ENCODE measurements around the gene EPB41L5.

- no peak for TF ChIP-seq CTCF (IDR thresholded peaks at IDR 0.05; ENCODE audit: low read length)
- TF ChIP-seq EZH2 (optimal IDR thresholded peaks at IDR 0.05; ENCODE audit: low read depth, low read length): no peak
Measured at GRCh38 chr2:120016800-120017199, 3.9 kb downstream of the EPB41L5 start.
